ENCODE results near the gene OTOP2.

DNA sequence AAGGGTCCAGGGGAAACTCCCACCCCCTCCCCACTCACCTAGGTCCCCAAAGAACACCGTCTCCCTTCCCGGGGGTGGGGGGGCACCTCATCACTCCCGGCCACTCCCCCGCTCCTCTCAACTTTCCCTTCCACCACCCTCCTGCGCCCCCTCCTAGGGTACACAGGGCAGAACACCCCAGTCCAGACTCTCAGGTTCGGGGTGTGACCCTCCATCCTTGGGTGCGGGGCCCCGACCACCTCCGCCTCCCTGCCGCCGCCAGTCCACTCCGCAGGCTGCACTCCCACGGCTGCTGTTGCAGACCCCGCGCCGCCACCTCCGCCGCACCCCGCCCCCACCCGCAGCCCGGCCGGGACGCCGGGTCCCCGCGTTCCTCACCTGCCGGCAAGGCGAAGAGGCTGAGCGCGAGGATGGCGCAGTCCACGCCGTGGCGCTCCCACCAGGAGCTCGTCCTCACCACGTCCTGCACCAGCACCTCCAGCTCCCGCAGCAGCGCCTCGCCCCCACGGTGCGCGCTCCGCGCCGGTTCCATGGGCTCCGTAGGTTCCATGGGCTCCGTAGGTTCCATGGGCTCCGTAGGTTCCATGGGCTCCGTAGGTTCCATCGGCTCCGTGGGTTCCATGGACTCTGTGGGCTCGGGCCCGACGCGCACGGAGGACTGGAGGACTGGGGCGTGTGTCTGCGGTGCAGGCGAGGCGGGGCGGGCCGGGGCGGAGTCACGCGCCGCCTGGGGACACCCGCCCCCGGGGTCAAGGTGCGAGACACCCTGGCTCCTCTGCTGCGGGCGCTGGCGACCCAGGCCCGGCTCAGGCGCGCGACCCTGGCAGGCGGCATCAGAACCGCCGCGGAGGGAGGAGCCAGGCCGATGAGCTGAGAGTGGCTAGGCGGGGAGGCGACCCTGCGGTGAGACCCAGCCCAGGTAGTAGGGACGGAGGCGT lies 30.8 kb upstream of the OTOP2 start, which contains the start of gene FADS6:
- TF ChIP-seq SUZ12 (IDR thresholded peaks at IDR 0.05) (no peak), PKNOX1 (IDR thresholded peaks at IDR 0.05) (no peak), FOXM1 (IDR thresholded peaks at IDR 0.05; ENCODE audit: borderline replicate concordance) (no peak), ZNF384 (IDR thresholded peaks at IDR 0.05) (no peak), BHLHE40 (IDR thresholded peaks at IDR 0.05; ENCODE audit: borderline replicate concordance) (no peak), CTBP1 (IDR thresholded peaks at IDR 0.05; ENCODE audit: borderline replicate concordance) (no peak), FOXK2 (IDR thresholded peaks at IDR 0.05) (no peak), ARNT (IDR thresholded peaks at IDR 0.05) (no peak), SP1 (IDR thresholded peaks at IDR 0.05) (no peak), FOXA1 (IDR thresholded peaks at IDR 0.05) (no peak)
